Measurements from ENCODE around the gene CPNE5. TPM values are rescaled to one million over a fixed set of nuclear protein-coding genes. Genes with fewer than 3 reads are reported as not detected.

The CPNE5 gene
- total and polyA plus RNA-seq, 2 experiments from 2014 or later: 0.30 to 1.2 TPM

DNA sequence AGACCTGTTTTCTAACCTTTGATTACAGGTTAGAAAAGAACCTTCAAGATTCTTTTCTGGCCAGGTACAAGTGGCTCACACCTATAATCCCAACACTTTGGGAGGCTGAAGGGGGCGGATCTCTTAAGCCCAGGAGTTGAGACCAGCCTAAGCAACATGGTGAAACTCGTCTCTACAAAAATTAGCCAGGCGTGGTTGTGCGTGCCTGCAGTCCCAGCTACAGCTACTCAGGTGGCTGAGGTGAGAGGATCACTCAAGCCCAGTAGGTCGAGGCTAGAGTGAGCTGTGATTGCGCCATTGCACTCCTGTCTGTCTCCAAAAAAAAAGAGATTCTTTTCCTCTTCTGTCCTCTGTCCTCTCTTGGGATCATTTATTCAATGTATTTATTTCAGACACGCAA, 20.9 kb upstream of the CPNE5 start:
- Histone ChIP-seq H3K4me3 (no peak overlapping the region), H3K79me2 (peaks cover 33% of the 10 kb centered on the region), H3K36me3 (replicated peaks; ENCODE audit: insufficient read depth, low read depth) (no peaks in the 10 kb centered on the region), H3K27ac (no peak overlapping the region), H4K20me1 (ENCODE audit: insufficient read depth, poor library complexity, severe bottlenecking) (no peaks in the 10 kb centered on the region), H3K4me2 (no peak overlapping the region), H3K4me1 (ENCODE audit: insufficient read depth) (no peaks in the 10 kb centered on the region), H2AFZ (no peak overlapping the region), H3K9me2 (replicated peaks; ENCODE audit: insufficient read depth) (no peaks in the 10 kb centered on the region), H3K9me3 (ENCODE audit: low read depth) (no peaks in the 10 kb centered on the region), H3K27me3 (no peaks in the 10 kb centered on the region)
- TF ChIP-seq EZH2 (IDR thresholded peaks at IDR 0.05; ENCODE audit: borderline replicate concordance) (no peak), EZH2phosphoT487 (IDR thresholded peaks at IDR 0.05; ENCODE audit: low read depth, severe bottlenecking, unreplicated experiment) (no peak)
- TF ChIP-seq, protein P1, sequence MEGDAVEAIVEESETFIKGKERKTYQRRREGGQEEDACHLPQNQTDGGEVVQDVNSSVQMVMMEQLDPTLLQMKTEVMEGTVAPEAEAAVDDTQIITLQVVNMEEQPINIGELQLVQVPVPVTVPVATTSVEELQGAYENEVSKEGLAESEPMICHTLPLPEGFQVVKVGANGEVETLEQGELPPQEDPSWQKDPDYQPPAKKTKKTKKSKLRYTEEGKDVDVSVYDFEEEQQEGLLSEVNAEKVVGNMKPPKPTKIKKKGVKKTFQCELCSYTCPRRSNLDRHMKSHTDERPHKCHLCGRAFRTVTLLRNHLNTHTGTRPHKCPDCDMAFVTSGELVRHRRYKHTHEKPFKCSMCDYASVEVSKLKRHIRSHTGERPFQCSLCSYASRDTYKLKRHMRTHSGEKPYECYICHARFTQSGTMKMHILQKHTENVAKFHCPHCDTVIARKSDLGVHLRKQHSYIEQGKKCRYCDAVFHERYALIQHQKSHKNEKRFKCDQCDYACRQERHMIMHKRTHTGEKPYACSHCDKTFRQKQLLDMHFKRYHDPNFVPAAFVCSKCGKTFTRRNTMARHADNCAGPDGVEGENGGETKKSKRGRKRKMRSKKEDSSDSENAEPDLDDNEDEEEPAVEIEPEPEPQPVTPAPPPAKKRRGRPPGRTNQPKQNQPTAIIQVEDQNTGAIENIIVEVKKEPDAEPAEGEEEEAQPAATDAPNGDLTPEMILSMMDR (IDR thresholded peaks at IDR 0.05; ENCODE audit: poor library complexity): no peak
- DNase-seq (ENCODE audit: low spot score): no peak
- 95% methylated on average over 7 of the region's 7 CpGs for WGBS (ENCODE audit: low lambda C conversion rate, missing lambda C conversion rate)

DNA sequence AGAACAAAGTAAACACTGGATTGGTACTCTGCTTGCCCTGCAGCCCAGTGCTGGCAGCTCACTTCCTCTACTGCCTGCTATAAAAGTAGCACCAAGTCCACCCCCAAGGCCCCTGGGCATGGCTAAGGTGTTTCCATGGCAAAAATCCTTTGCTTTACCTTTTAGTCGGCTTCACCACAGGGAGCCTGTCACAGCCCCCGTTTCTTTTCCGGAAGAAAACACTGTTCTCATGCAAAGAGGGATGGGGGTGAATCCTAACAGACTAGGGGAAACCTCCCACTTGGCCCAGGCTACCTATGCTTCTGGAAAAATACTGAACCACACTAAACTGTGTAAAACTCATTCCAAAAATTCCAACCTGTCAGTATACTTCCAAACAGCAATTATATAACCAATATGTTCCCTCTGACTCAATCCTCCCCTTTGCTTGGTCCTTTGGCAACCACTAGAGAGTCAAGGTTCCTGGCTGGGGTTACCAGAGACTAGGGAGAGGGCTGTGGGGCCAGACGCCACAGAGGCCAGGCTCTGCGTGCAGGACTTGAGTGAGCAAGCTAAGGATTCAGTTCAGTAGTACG, 19.2 kb upstream of the CPNE5 start:
- no peak overlapping the region for H3K27ac ChIP-seq

DNA sequence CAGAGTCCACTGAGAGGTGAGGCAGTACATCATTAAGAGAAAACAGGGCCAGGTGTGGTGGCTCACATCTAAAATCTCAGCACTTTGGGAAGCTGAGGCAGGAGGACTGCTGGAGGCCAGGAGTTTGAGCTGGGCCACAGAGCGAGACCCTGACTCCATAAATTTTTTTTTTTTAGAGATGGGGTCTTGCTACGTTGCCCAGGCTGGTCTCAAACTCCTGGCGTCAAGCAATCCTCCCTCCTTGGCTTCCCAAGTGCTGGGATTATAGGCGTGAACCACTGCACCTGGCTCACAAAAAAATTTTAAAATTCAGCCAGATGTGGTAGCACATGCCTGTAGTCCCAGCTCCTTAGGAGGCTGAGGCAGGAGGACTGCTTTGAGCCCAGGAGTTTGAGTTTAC, 18.1 kb upstream of the CPNE5 start:
- peaks cover 3% of the 10 kb centered on the region for H3K4me1 ChIP-seq (ENCODE audit: insufficient read depth)
- DNase-seq (ENCODE audit: low spot score): no peak
- no peak for TF ChIP-seq EZH2 (IDR thresholded peaks at IDR 0.05; ENCODE audit: borderline replicate concordance)
- no peak for TF ChIP-seq EZH2phosphoT487 (IDR thresholded peaks at IDR 0.05; ENCODE audit: low read depth, severe bottlenecking, unreplicated experiment)
- TF ChIP-seq, protein P1 (IDR thresholded peaks at IDR 0.05; ENCODE audit: poor library complexity): no peak
- H3K27ac ChIP-seq: no peak overlapping the region
- no peaks in the 10 kb centered on the region for H3K9me3 ChIP-seq (ENCODE audit: low read depth)
- H3K4me3 ChIP-seq: no peak overlapping the region
- no peaks in the 10 kb centered on the region for H4K20me1 ChIP-seq (ENCODE audit: insufficient read depth, poor library complexity, severe bottlenecking)
- no peak overlapping the region for H3K4me2 ChIP-seq
- H3K9me2 ChIP-seq (replicated peaks; ENCODE audit: insufficient read depth): no peaks in the 10 kb centered on the region
- 96% methylated on average over 4 of the region's 4 CpGs for WGBS (ENCODE audit: low lambda C conversion rate, missing lambda C conversion rate)
- no peaks in the 10 kb centered on the region for H3K36me3 ChIP-seq (replicated peaks; ENCODE audit: insufficient read depth, low read depth)
- no peak overlapping the region for H2AFZ ChIP-seq
- no peaks in the 10 kb centered on the region for H3K27me3 ChIP-seq
- peaks cover 15% of the 10 kb centered on the region for H3K79me2 ChIP-seq

More for the DNA sequence above, 19.2 kb upstream of the CPNE5 start:
- H3K4me2 ChIP-seq: no peak overlapping the region
- no peaks in the 10 kb centered on the region for H3K36me3 ChIP-seq (replicated peaks; ENCODE audit: insufficient read depth, low read depth)
- no peak overlapping the region for H2AFZ ChIP-seq
- no peaks in the 10 kb centered on the region for H3K27me3 ChIP-seq
- no peaks in the 10 kb centered on the region for H3K4me1 ChIP-seq (ENCODE audit: insufficient read depth)
- H3K9me2 ChIP-seq (replicated peaks; ENCODE audit: insufficient read depth): no peaks in the 10 kb centered on the region
- peaks cover 21% of the 10 kb centered on the region for H3K79me2 ChIP-seq
- no peak overlapping the region for H3K4me3 ChIP-seq
- 54% methylated on average over 6 of the region's 6 CpGs for WGBS (ENCODE audit: low lambda C conversion rate, missing lambda C conversion rate)
- DNase-seq (ENCODE audit: low spot score): no peak
- H4K20me1 ChIP-seq (ENCODE audit: insufficient read depth, poor library complexity, severe bottlenecking): no peaks in the 10 kb centered on the region
- H3K9me3 ChIP-seq (ENCODE audit: low read depth): no peaks in the 10 kb centered on the region
- TF ChIP-seq, protein P1 (IDR thresholded peaks at IDR 0.05; ENCODE audit: poor library complexity): no peak
- no peak for TF ChIP-seq EZH2 (IDR thresholded peaks at IDR 0.05; ENCODE audit: borderline replicate concordance)
- TF ChIP-seq EZH2phosphoT487 (IDR thresholded peaks at IDR 0.05; ENCODE audit: low read depth, severe bottlenecking, unreplicated experiment): no peak
